H1 (cell line): ENCODE data around the gene MIOX. TPM values are rescaled to one million over a fixed set of nuclear protein-coding genes. Genes with fewer than 3 reads are reported as not detected.

ENCODE experiments used
- BCL11A ChIP-seq, 2 experiments: IDR thresholded peaks; one replicate each; pipeline ENCODE4 v1.6.1; 2011; ENCODE audit warnings: low read depth in 2 of 2, low read length in 2 of 2, mild to moderate bottlenecking in 2 of 2
- CBX8 ChIP-seq: fragments of 300-800, 300-1000 bp; sonication (generic); IDR thresholded peaks from 2 replicates; pipeline ENCODE4 v1.7.1; 2016; ENCODE audit warnings: low read depth, low read length, borderline replicate concordance
- GTF2F1 ChIP-seq: IDR thresholded peaks from 2 replicates; pipeline ENCODE4 v1.6.1; 2012; ENCODE audit warnings: low read depth, low read length, improper control_type of control experiment, borderline replicate concordance
- KDM4A ChIP-seq: IDR thresholded peaks from one replicate; pipeline ENCODE4 v1.7.1; 2012; ENCODE audit warnings: low read depth, mild to moderate bottlenecking, moderate library complexity, low read length, inconsistent platforms; ENCODE audit not compliant: severe bottlenecking
- MAFK ChIP-seq: IDR thresholded peaks from 2 replicates; pipeline ENCODE4 v1.6.1; 2012; ENCODE audit warnings: low read depth, mild to moderate bottlenecking, improper control_type of control experiment, low read length
- POLR2A ChIP-seq, 2 experiments: IDR thresholded peaks; 1 replicate in 1 of 2; 2 replicates in 1 of 2; pipeline ENCODE4 v1.6.1; 2011; ENCODE audit warnings: low read depth in 2 of 2, low read length in 2 of 2, mild to moderate bottlenecking in 2 of 2; ENCODE audit errors: control extremely low read depth in 1 of 2
- RFX5 ChIP-seq: IDR thresholded peaks from 2 replicates; pipeline ENCODE4 v1.6.1; 2011; ENCODE audit warnings: low read depth, low read length, improper control_type of control experiment, borderline replicate concordance
- polyA plus RNA-seq, 7 experiments: library from polyadenylated mRNA; depleted of rRNA in 3 of 7; stranded (reverse) in 5 of 7; unstranded in 2 of 7; fragments of >200 nt in 5 of 7; fragments of 200-250 nt in 2 of 7; gene quantifications; 1 replicate in 5 of 7; 2 replicates in 1 of 7; 4 replicates in 1 of 7; pipeline versions ENCODE4 v1.2.1 to v1.2.3, GENCODE V29; 2011 to 2013; ENCODE audit warnings: missing spikeins in 2 of 7, mixed read lengths in 2 of 7
- total RNA-seq: library from RNA; stranded (reverse); fragmentation: NEBNext Ultra II Directional; extraction: Animal tissue kit (Norgen Biotek cat#: 25700); gene quantifications from 2 replicates; pipeline ENCODE4 v1.2.1, GENCODE V29; 2021

Gene MIOX
- total and polyA plus RNA-seq, 2 of the 8 experiments (the other 6 are each of a cell fraction or from before 2014, with no cell fraction given) = 0.30 to 0.32 TPM

DNA sequence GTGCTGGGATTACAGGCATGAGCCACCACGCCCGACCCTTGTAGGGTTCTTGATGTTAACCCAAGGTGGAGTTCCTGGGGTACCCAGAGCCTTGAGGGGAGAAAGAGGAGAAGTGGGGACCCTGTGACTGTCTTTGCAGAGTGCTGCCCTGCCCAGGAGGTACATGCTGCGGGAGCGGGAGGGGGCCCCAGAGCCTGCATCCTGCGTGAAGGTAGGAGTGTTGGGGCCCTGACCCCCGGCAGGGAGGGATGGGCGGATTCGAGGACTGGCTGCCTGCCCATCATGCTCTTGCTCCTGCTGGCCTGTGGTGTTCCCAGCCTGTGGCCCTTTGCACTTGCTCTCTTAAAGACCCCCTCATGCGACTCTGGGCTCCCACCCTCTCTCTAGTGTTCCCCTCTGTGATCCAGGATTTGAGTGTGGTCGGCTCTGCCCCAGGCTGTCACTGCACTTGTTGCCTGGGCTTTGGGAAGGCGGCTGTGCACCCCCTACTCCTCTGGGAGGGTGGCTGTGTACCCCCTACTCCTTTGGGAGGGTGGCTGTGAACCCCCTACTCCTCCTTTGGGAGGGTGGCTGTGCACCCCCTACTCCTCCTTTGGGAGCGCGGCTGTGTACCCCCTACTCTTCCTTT, 34.3 kb downstream of the MIOX start (continued):
- TF ChIP-seq GTF2F1 (no peak), RFX5 (no peak), CBX8 (no peak), KDM4A (no peak), MAFK (no peak), POLR2A (IDR thresholded peaks at IDR 0.05; ENCODE audit: control extremely low read depth in 1 of 2, low read depth in 2 of 2, low read length in 2 of 2) (no peak), BCL11A (IDR thresholded peaks at IDR 0.05; ENCODE audit: low read depth in 2 of 2, low read length in 2 of 2) (no peak)
